Heart left ventricle (tissue), 16 donors: ENCODE results near the gene KEAP1. TPM values are rescaled to one million over a fixed set of nuclear protein-coding genes. Genes with fewer than 3 reads are reported as not detected.

Experiments
- ATAC-seq, 4 donors: fragments of 200-7000 bp; cut with Tn5 transposase; one replicate each; pipeline ENCODE4 v1.9.1; 2020 to 2022; ENCODE audit warnings: moderate library complexity in 4 of 4, mild to moderate bottlenecking in 3 of 4, moderate number of reproducible peaks in 1 of 4
- DNase-seq, 5 donors: peaks; one replicate each; pipeline ENCODE4 v3.0.0-alpha.2; 2020
- H3K27ac ChIP-seq, 12 donors: fragments of 200-600 bp; sonication (generic) in 4 of 12; one replicate each; pipeline versions ENCODE4 v1.5.0 to v1.8.0; 2016 to 2022; ENCODE audit warnings: mild to moderate bottlenecking in 2 of 12
- H3K27me3 ChIP-seq, 9 donors: fragments of 200-600 bp; sonication (generic) in 2 of 9; one replicate each; pipeline versions ENCODE4 v1.5.1 to v1.8.0; 2016 to 2022; ENCODE audit warnings: mild to moderate bottlenecking in 3 of 9
- H3K36me3 ChIP-seq, 9 donors: fragments of 200-600 bp; sonication (generic) in 2 of 9; one replicate each; pipeline versions ENCODE4 v1.5.0 to v1.8.0; 2018 to 2022; ENCODE audit warnings: mild to moderate bottlenecking in 2 of 9
- H3K4me1 ChIP-seq, 12 donors: fragments of 200-600 bp; sonication (generic) in 4 of 12; one replicate each; pipeline versions ENCODE4 v1.5.0 to v1.8.0; 2016 to 2022; ENCODE audit warnings: mild to moderate bottlenecking in 3 of 12
- H3K4me3 ChIP-seq, 12 donors: fragments of 200-600 bp; sonication (generic) in 4 of 12; one replicate each; pipeline versions ENCODE4 v1.5.0 to v1.8.0; 2017 to 2022; ENCODE audit warnings: mild to moderate bottlenecking in 9 of 12, moderate library complexity in 4 of 12
- H3K9me3 ChIP-seq, 12 donors: fragments of 200-600 bp; sonication (generic) in 4 of 12; one replicate each; pipeline versions ENCODE4 v1.5.0 to v1.8.0; 2016 to 2022; ENCODE audit warnings: mild to moderate bottlenecking in 1 of 12
- CTCF ChIP-seq, 12 donors: fragments of 200-600 bp; sonication (generic) in 4 of 12; IDR thresholded peaks; one replicate each; pipeline versions ENCODE4 v1.5.0 to v1.8.0; 2018 to 2022; ENCODE audit warnings: antibody characterized with exemption in 12 of 12, mild to moderate bottlenecking in 5 of 12
- POLR2A ChIP-seq, 2 donors: fragments of 450-650 bp; IDR thresholded peaks; one replicate each; pipeline ENCODE4 v1.6.1; 2017; ENCODE audit warnings: antibody characterized with exemption in 2 of 2, mild to moderate bottlenecking in 2 of 2, moderate library complexity in 2 of 2
- WGBS, 4 donors: extraction: QIAGEN DNeasy Blood & Tissue Kit in 2 of 4; methylation state at CpG; one replicate each; pipeline versions ENCODE4 v1.1.5 to v1.1.7; 2013 to 2018; 5-methylcytosine and 5-hydroxymethylcytosine counted together
- intact Hi-C, 10 donors: fragments of 100-400 bp; cut with DNase I; formaldehyde crosslinking; loops; one replicate each; pipeline versions ENCODE4 v1.11.1 to v1.14.2; 2022
- polyA plus RNA-seq, 2 donors: library from polyadenylated mRNA; stranded (reverse); fragments of 200-250 nt; gene quantifications; one replicate each; pipeline ENCODE4 v1.2.3, GENCODE V29; 2013
- total RNA-seq, 9 donors: library from RNA; depleted of rRNA in 2 of 9; stranded (reverse); fragments of >200 nt in 2 of 9; fragmentation: NEBNext Ultra II Directional in 3 of 9; extraction: Animal tissue kit (Norgen Biotek cat#: 25700) in 3 of 9; gene quantifications; one replicate each; pipeline versions ENCODE4 v1.1.0 to v1.2.4, GENCODE V29; 2016 to 2023
- donor health status: ischemic (EF 13 %, LVEDD 7.1; RV severe dilation, severe dysfunction).
- donor health status: healthy with polysubstance abuse.
- donor health status: DM: no; HTN: yes; CAD: no.
- donor health status: DM: no; HTN: no; CAD: no.
- donor health status: ischemic (EF 25% LVEDD 6.9; RV normal size, moderate dysfunction).
- donor health status: ischemic (EF 25% LVEDD 5.7; RV mildly dilated, moderate dysfunction).
- donor health status: healthy.
- donor health status: DM: yes; HTN: yes; CAD: no.
- donor health status: ischemic (EF 35%, LVEDD 5.7; RV mildly dilated, moderate dysfunction).
- donor health status: nonischemic (EF 11% LVEDD 7.7; RV severe dilation, severe dysfunction).
- donor health status: DM: yes; HTN: yes; CAD: no.
- donor health status: PGD.
- donor health status: ischemic (EF 29% LVEDD 5.4; RV normal size, mild dysfunction).
- donor health status: nonischemic (EF 23%, LVEDD 6.1; RV moderate dilation, normal function).

The KEAP1 gene
- total and polyA plus RNA-seq, 11 donors: 52.8 to 94.2 (median 67.6) TPM

DNA sequence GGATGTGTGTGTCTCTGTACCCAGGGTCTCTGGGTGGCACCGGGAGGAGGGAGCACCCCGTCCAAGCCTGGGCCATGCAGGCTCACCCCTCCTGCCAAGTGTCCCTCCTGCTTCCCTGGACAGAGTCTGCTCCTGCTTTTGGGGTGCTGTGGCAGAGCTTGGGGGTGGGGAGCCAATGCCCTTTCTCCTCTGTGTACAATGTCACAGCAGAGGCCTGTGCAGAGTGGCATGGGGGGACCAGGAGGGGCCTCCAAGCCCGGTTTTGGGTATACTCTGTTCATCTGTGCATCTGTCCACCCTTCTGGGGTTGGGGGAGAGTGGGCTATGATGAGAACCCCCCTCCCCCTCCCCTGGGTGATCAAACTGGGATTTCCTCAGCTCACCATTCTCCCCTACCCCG is 49.3 kb downstream of the KEAP1 start:
- TF ChIP-seq POLR2A (IDR thresholded peaks at IDR 0.05): no peak
- TF ChIP-seq CTCF (IDR thresholded peaks at IDR 0.05): no peak
- H3K27me3 ChIP-seq: no peaks in the 10 kb centered on the region
- intact Hi-C loops: no loop called here
- H3K27ac ChIP-seq: no peak overlapping the region
- DNase-seq (no peak), ATAC-seq (no peak)
- 65 to 82% (median 71%) methylated on average over 3 to 4 of the region's 4 CpGs for WGBS, 4 donors
- peaks cover 0 to 41% (median 18%) of the 10 kb centered on the region in 9 donors for H3K36me3 ChIP-seq
- H3K9me3 ChIP-seq: no peaks in the 10 kb centered on the region
- no peaks in the 10 kb centered on the region for H3K4me1 ChIP-seq
- no peak overlapping the region for H3K4me3 ChIP-seq

- TF ChIP-seq POLR2A (IDR thresholded peaks at IDR 0.05): no peak
- TF ChIP-seq CTCF (IDR thresholded peaks at IDR 0.05): no peak
- Histone ChIP-seq H3K27ac (no peak overlapping the region), H3K36me3 (peaks cover 0 to 41% (median 19%) of the 10 kb centered on the region in 9 donors), H3K4me3 (no peak overlapping the region), H3K27me3 (no peaks in the 10 kb centered on the region), H3K9me3 (no peaks in the 10 kb centered on the region), H3K4me1 (no peaks in the 10 kb centered on the region)
- WGBS, 4 donors: 58 to 85% (median 69%) methylated on average over 10 to 25 of the region's 25 CpGs
- DNase-seq (no peak), ATAC-seq (peak in 1 of 4 donors; percentile 27)
- intact Hi-C loops: no loop called here
These were observed 50.2 kb downstream of the KEAP1 start for GRCh38 chr19:10452726-10453618.

DNA sequence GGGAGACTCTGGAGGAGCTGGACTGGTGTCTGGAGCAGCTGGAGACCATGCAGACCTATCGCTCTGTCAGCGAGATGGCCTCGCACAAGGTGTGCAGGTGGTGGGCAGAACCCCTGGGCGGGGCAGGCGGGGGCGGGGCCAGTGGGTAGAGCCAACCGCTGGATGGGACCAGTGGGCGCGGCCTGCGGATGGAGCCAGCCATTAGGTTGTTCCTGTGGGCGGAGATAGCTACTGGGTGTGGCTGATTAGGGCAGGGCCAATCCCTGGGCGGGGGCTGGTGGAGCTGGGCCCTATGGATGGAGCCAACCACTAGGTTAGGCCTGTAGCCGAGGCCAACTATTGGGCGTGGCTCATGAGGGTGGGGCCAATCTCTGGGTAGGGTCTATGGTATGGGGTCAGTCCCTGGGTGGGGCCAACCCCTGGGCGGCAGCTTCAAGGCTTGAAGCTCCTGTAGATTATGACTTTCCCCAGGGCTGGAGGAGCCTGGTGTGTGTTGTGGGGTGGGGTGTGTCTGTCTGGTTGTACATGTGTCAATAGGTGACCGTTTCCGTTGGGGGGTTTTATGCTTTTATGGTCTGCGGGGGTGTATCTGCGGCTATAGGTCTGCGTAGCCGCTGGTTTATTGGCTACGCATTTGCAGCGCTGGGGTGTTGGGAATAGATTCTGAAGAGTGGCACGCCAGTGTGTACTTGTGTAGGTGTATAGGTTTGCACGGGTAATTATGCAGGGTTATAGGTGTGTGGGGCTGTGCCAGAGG is 52.1 kb downstream of the KEAP1 start:
- TF ChIP-seq CTCF (IDR thresholded peaks at IDR 0.05) (no peak), POLR2A (IDR thresholded peaks at IDR 0.05) (no peak)
- H3K27me3 ChIP-seq: no peaks in the 10 kb centered on the region
- H3K4me1 ChIP-seq: no peaks in the 10 kb centered on the region
- no peak overlapping the region for H3K4me3 ChIP-seq
- ATAC-seq: peak in 2 of 4 donors; percentile 22 to 23
- intact Hi-C loops: no loop called here
- H3K27ac ChIP-seq: no peak overlapping the region
- no peak for DNase-seq
- peaks cover 0 to 50% (median 21%) of the 10 kb centered on the region in 9 donors for H3K36me3 ChIP-seq
- H3K9me3 ChIP-seq: no peaks in the 10 kb centered on the region
- 81 to 91% (median 83%) methylated on average over 25 of the region's 25 CpGs for WGBS, 4 donors
